Panc1 (cell line): Measurements from ENCODE around the gene HHAT. TPM values are rescaled to one million over a fixed set of nuclear protein-coding genes. Genes with fewer than 3 reads are reported as not detected.

ENCODE experiments used
- ATAC-seq: fragments of 200-7000 bp; cut with Tn5 transposase; 2 replicates; pipeline ENCODE4 v1.9.1; 2020; ENCODE audit warnings: mild to moderate bottlenecking, moderate library complexity
- BruUV-seq: library from RNA; stranded (reverse); fragments of 400-500 nt; replicated peaks from 2 replicates; lab custom pipeline; 2021; lab: Mats Ljungman, UMichigan
- CTCF ChIA-PET: fragments of 300-600 bp; sonication (Branson Sonifier 250); formaldehyde crosslinking; loops from one replicate; lab custom pipeline; 2022; ENCODE audit warnings: antibody characterized with exemption; lab: Charles Lee
- POLR2A ChIA-PET: fragments of 300-600 bp; sonication (Branson Sonifier 250); formaldehyde crosslinking; loops from one replicate; lab custom pipeline; 2022; ENCODE audit warnings: antibody characterized with exemption; lab: Charles Lee
- DNase-seq: peaks from one replicate; pipeline ENCODE4 v3.0.0-alpha.2; 2010; ENCODE audit warnings: low read depth, low spot score
- H3K27ac ChIP-seq: 2 replicates; pipeline ENCODE4 v1.5.1; 2011; ENCODE audit warnings: mild to moderate bottlenecking, low read length, inconsistent platforms
- H3K27me3 ChIP-seq: fragments of 200-500 bp; sonication (Bioruptor generic); 2 replicates; pipeline ENCODE4 v1.6.0; 2014; ENCODE audit warnings: low read length, inconsistent platforms; ENCODE audit not compliant: control insufficient read depth, insufficient read depth
- H3K36me3 ChIP-seq: fragments of 200-500 bp; sonication (Bioruptor generic); 2 replicates; pipeline ENCODE4 v1.5.1; 2014; ENCODE audit warnings: inconsistent platforms, mild to moderate bottlenecking, low read length, moderate library complexity; ENCODE audit not compliant: control insufficient read depth, insufficient read depth
- H3K4me1 ChIP-seq: 2 replicates; pipeline ENCODE4 v1.5.1; 2011; ENCODE audit warnings: inconsistent platforms, mild to moderate bottlenecking, low read length, moderate library complexity; ENCODE audit not compliant: control insufficient read depth, insufficient read depth
- H3K4me3 ChIP-seq, 2 experiments: 2 replicates each; pipeline ENCODE4 v1.5.1; 2011 to 2012; ENCODE audit warnings: low read depth in 2 of 2, low read length in 2 of 2, mild to moderate bottlenecking in 2 of 2, inconsistent platforms in 1 of 2, moderate library complexity in 1 of 2
- H3K9me3 ChIP-seq: fragments of 200-500 bp; sonication (Bioruptor generic); 2 replicates; pipeline ENCODE4 v1.5.1; 2014; ENCODE audit warnings: low read depth, mild to moderate bottlenecking, inconsistent platforms, low read length, moderate library complexity; ENCODE audit not compliant: control insufficient read depth, insufficient read depth
- CTCF ChIP-seq: fragments of 450-650 bp; IDR thresholded peaks from 2 replicates; pipeline ENCODE4 v1.5.1; 2017; ENCODE audit warnings: mild to moderate bottlenecking
- POLR2AphosphoS5 ChIP-seq: IDR thresholded peaks from 2 replicates; pipeline ENCODE4 v1.6.1; 2012; ENCODE audit warnings: mild to moderate bottlenecking, low read depth, low read length, moderate library complexity
- REST ChIP-seq, 2 experiments: IDR thresholded peaks; 2 replicates each; pipeline ENCODE4 v1.6.1; 2011 to 2012; ENCODE audit warnings: low read depth in 2 of 2, control low read depth in 1 of 2, low read length in 1 of 2, mild to moderate bottlenecking in 1 of 2, moderate library complexity in 1 of 2; ENCODE audit not compliant: insufficient read depth in 1 of 2
- SIN3A ChIP-seq: IDR thresholded peaks from 2 replicates; pipeline ENCODE4 v1.6.1; 2012; ENCODE audit warnings: low read depth, mild to moderate bottlenecking, low read length, moderate library complexity, borderline replicate concordance; ENCODE audit not compliant: insufficient read depth
- TCF7L2 ChIP-seq: IDR thresholded peaks from 2 replicates; pipeline ENCODE4 v1.6.1; 2011; ENCODE audit warnings: mild to moderate bottlenecking, low read depth, low read length, inconsistent platforms
- in situ Hi-C: cut with HindIII; loops from 2 replicates; pipeline ENCODE4 v1.10.0; 2016; ENCODE audit warnings: low sequenced_read_pairs, low pct_unique_long_range_greater_than_20kb
- intact Hi-C: fragments of 100-400 bp; cut with micrococcal nuclease; formaldehyde crosslinking; loops from one replicate; pipeline ENCODE4 v1.10.0; 2022; ENCODE audit not compliant: unreplicated experiment
- total RNA-seq: library from RNA; stranded (reverse); gene quantifications from one replicate; pipeline ENCODE4 v1.2.1, GENCODE V29; 2021; ENCODE audit not compliant: unreplicated experiment

The HHAT gene
- total RNA-seq, 1 experiment from 2014 or later: 2.3 TPM

- no TSS peak for BruUV-seq
- intact Hi-C loops: loop anchor here (10.0 kb wide), 1 partner anchor 430 kb away; the partner anchor contains the start of gene KCNH1
- ATAC-seq: no peak
- in situ Hi-C loops: no loop called here
- no peaks in the 10 kb centered on the region for H3K9me3 ChIP-seq
- no peaks in the 10 kb centered on the region for H3K4me1 ChIP-seq
- no peak overlapping the region for H3K27ac ChIP-seq
- TF ChIP-seq TCF7L2 (no peak), CTCF (no peak)
- no peaks in the 10 kb centered on the region for H3K36me3 ChIP-seq
- ChIA-PET CTCF (no interaction called here), POLR2A (no interaction called here)
- H3K27me3 ChIP-seq: no peaks in the 10 kb centered on the region; the same call in 1 of the 2 replicates
- no peak for DNase-seq
- H3K4me3 ChIP-seq: no peak overlapping the region
Observed at GRCh38 chr1:210705086-210705485, 376.4 kb downstream of the HHAT start.

- Histone ChIP-seq H3K4me1 (no peaks in the 10 kb centered on the region), H3K9me3 (no peaks in the 10 kb centered on the region), H3K36me3 (no peaks in the 10 kb centered on the region), H3K27ac (no peak overlapping the region), H3K4me3 (no peak overlapping the region), H3K27me3 (no peaks in the 10 kb centered on the region; the same call in 1 of the 2 replicates)
- BruUV-seq: no TSS peak
- POLR2A ChIA-PET: no interaction called here
- ATAC-seq (no peak), DNase-seq (no peak)
- CTCF ChIA-PET: no interaction called here
- in situ Hi-C loops: no loop called here
- intact Hi-C loops: loop anchor here (10.0 kb wide), 1 partner anchor 429 kb away; the partner anchor contains the start of gene KCNH1
- TF ChIP-seq POLR2AphosphoS5: no peak
- TF ChIP-seq REST (IDR thresholded peaks at IDR 0.05; ENCODE audit: insufficient read depth in 1 of 2, low read depth in 2 of 2, low read length in 1 of 2): no peak
- no peak for TF ChIP-seq TCF7L2
- no peak for TF ChIP-seq CTCF
- no peak for TF ChIP-seq SIN3A
Observed at GRCh38 chr1:210706246-210706645, 377.5 kb downstream of the HHAT start.
